ENCODE results near the gene PALM.
A peak's percentile ranks its signal among the peaks of the same experiment; 100 is the strongest.
"Not testable (repeated sequence)": the region's sequence is repeated elsewhere in the genome, so short reads cannot be mapped to it uniquely, and the experiment has no call there.

The PALM gene

GRCh38 chr19:695352-695949 lies 13.3 kb upstream of the PALM start, which contains the start of gene PRSS57:
TSS of gene PRSS57 (minus strand) at chr19:695452. CDS start at chr19:695430, 22 bp downstream.
- H3K9ac ChIP-seq (ENCODE audit: low read depth, low read length) = no peak within 1 kb of the TSS
- H3K4me1 ChIP-seq (ENCODE audit: insufficient read depth, low read length) = no peaks in the 10 kb centered on the region
- H3K27me3 ChIP-seq (ENCODE audit: insufficient read depth, low read length) = no peaks in the 10 kb centered on the region
- H3K36me3 ChIP-seq (ENCODE audit: insufficient read depth, low read length) = no peaks in the 10 kb centered on the region
- WGBS = 92% methylated on average over 31 of the region's 31 CpGs
- no peak within 1 kb of the TSS for H3K4me3 ChIP-seq (ENCODE audit: low read length)
- no peaks in the 10 kb centered on the region for H3K9me3 ChIP-seq (ENCODE audit: insufficient read depth, low read depth, low read length)
- no peak within 1 kb of the TSS for H3K27ac ChIP-seq (ENCODE audit: low read depth, low read length)

GRCh38 chr19:698529-698928 lies 10.2 kb upstream of the PALM start:
- H3K9me3 ChIP-seq (ENCODE audit: insufficient read depth, low read depth, low read length); H3K36me3 ChIP-seq (ENCODE audit: insufficient read depth, low read length); H3K9ac ChIP-seq (ENCODE audit: low read depth, low read length); H3K27ac ChIP-seq (ENCODE audit: low read depth, low read length); H3K4me3 ChIP-seq (ENCODE audit: low read length); H3K4me1 ChIP-seq (ENCODE audit: insufficient read depth, low read length); H3K27me3 ChIP-seq (ENCODE audit: insufficient read depth, low read length): not testable (repeated sequence)
- 94% methylated on average over 15 of the region's 15 CpGs for WGBS

- H3K27ac ChIP-seq (ENCODE audit: low read depth, low read length); H3K27me3 ChIP-seq (ENCODE audit: insufficient read depth, low read length); H3K4me3 ChIP-seq (ENCODE audit: low read length); H3K9ac ChIP-seq (ENCODE audit: low read depth, low read length); H3K4me1 ChIP-seq (ENCODE audit: insufficient read depth, low read length); H3K9me3 ChIP-seq (ENCODE audit: insufficient read depth, low read depth, low read length); H3K36me3 ChIP-seq (ENCODE audit: insufficient read depth, low read length): not testable (repeated sequence)
- WGBS = 86% methylated on average over 10 of the region's 14 CpGs
Measured at GRCh38 chr19:699885-700284, 8.8 kb upstream of the PALM start.

- WGBS = 92% methylated on average over 6 of the region's 6 CpGs
- H3K27ac ChIP-seq (ENCODE audit: low read depth, low read length); H3K36me3 ChIP-seq (ENCODE audit: insufficient read depth, low read length); H3K9me3 ChIP-seq (ENCODE audit: insufficient read depth, low read depth, low read length); H3K27me3 ChIP-seq (ENCODE audit: insufficient read depth, low read length); H3K4me1 ChIP-seq (ENCODE audit: insufficient read depth, low read length); H3K9ac ChIP-seq (ENCODE audit: low read depth, low read length): not testable (repeated sequence)
- peak overlapping the region; percentile 48; the same call in 1 of the 2 replicates for H3K4me3 ChIP-seq (ENCODE audit: low read length)
Measured at GRCh38 chr19:702847-703246, 5.9 kb upstream of the PALM start.

- no peaks in the 10 kb centered on the region for H3K27me3 ChIP-seq (ENCODE audit: insufficient read depth, low read length)
- H3K9ac ChIP-seq (ENCODE audit: low read depth, low read length) = no peak overlapping the region
- H3K9me3 ChIP-seq (ENCODE audit: insufficient read depth, low read depth, low read length) = no peaks in the 10 kb centered on the region
- peak overlapping the region; percentile 48 for H3K4me3 ChIP-seq (ENCODE audit: low read length)
- no peaks in the 10 kb centered on the region for H3K36me3 ChIP-seq (ENCODE audit: insufficient read depth, low read length)
- WGBS = 76% methylated on average over 4 of the region's 4 CpGs
- no peaks in the 10 kb centered on the region for H3K4me1 ChIP-seq (ENCODE audit: insufficient read depth, low read length)
- H3K27ac ChIP-seq (ENCODE audit: low read depth, low read length) = no peak overlapping the region
Measured at GRCh38 chr19:703329-703650, 5.4 kb upstream of the PALM start.

- H3K27me3 ChIP-seq (ENCODE audit: insufficient read depth, low read length) = no peaks in the 10 kb centered on the region
- H3K9me3 ChIP-seq (ENCODE audit: insufficient read depth, low read depth, low read length) = no peaks in the 10 kb centered on the region
- peak overlapping the region; percentile 58 for H3K4me3 ChIP-seq (ENCODE audit: low read length)
- H3K9ac ChIP-seq (ENCODE audit: low read depth, low read length) = no peak overlapping the region
- WGBS = 22% methylated on average over 50 of the region's 50 CpGs
- no peak overlapping the region for H3K27ac ChIP-seq (ENCODE audit: low read depth, low read length)
- no peaks in the 10 kb centered on the region for H3K4me1 ChIP-seq (ENCODE audit: insufficient read depth, low read length)
- no peaks in the 10 kb centered on the region for H3K36me3 ChIP-seq (ENCODE audit: insufficient read depth, low read length)
Measured at GRCh38 chr19:703651-704446, 4.9 kb upstream of the PALM start.

- no peak overlapping the region for H3K9ac ChIP-seq (ENCODE audit: low read depth, low read length)
Measured at GRCh38 chr19:704447-704741, 4.3 kb upstream of the PALM start.

GRCh38 chr19:709196-709964 lies 645 bp downstream of the PALM start:
- Histone ChIP-seq H3K9ac (ENCODE audit: low read depth, low read length) (peak overlapping the region; percentile 31; the same call in 1 of the 2 replicates), H3K36me3 (ENCODE audit: insufficient read depth, low read length) (no peaks in the 10 kb centered on the region), H3K27ac (ENCODE audit: low read depth, low read length) (no peak overlapping the region), H3K4me1 (ENCODE audit: insufficient read depth, low read length) (0 out of 2 replicates have a peak, but pooled peaks cover 4% of the 10 kb centered on the region), H3K9me3 (ENCODE audit: insufficient read depth, low read depth, low read length) (no peaks in the 10 kb centered on the region), H3K27me3 (ENCODE audit: insufficient read depth, low read length) (peaks cover 8% of the 10 kb centered on the region; the same call in 1 of the 2 replicates), H3K4me3 (ENCODE audit: low read length) (peak overlapping the region; percentile 59)
- WGBS = 7% methylated on average over 78 of the region's 78 CpGs

More at GRCh38 chr19:704447-704741, 4.3 kb upstream of the PALM start:
- Histone ChIP-seq H3K4me3 (ENCODE audit: low read length) (peak overlapping the region; percentile 58), H3K27ac (ENCODE audit: low read depth, low read length) (no peak overlapping the region), H3K4me1 (ENCODE audit: insufficient read depth, low read length) (no peaks in the 10 kb centered on the region), H3K9me3 (ENCODE audit: insufficient read depth, low read depth, low read length) (no peaks in the 10 kb centered on the region), H3K36me3 (ENCODE audit: insufficient read depth, low read length) (no peaks in the 10 kb centered on the region), H3K27me3 (ENCODE audit: insufficient read depth, low read length) (no peaks in the 10 kb centered on the region; the same call in 1 of the 2 replicates)
- 62% methylated on average over 11 of the region's 14 CpGs for WGBS

- H3K36me3 ChIP-seq (ENCODE audit: insufficient read depth, low read length) = no peaks in the 10 kb centered on the region
- peaks cover 8% of the 10 kb centered on the region; the same call in 1 of the 2 replicates for H3K27me3 ChIP-seq (ENCODE audit: insufficient read depth, low read length)
- 0 out of 2 replicates have a peak, but pooled peaks cover 4% of the 10 kb centered on the region for H3K4me1 ChIP-seq (ENCODE audit: insufficient read depth, low read length)
- WGBS = 58% methylated on average over 27 of the region's 27 CpGs
- no peaks in the 10 kb centered on the region for H3K9me3 ChIP-seq (ENCODE audit: insufficient read depth, low read depth, low read length)
- no peak overlapping the region for H3K9ac ChIP-seq (ENCODE audit: low read depth, low read length)
- H3K4me3 ChIP-seq (ENCODE audit: low read length) = peak overlapping the region; percentile 59
- no peak overlapping the region for H3K27ac ChIP-seq (ENCODE audit: low read depth, low read length)
Measured at GRCh38 chr19:709965-710571, 1.3 kb downstream of the PALM start.

- Histone ChIP-seq H3K4me1 (ENCODE audit: insufficient read depth, low read length) (0 out of 2 replicates have a peak, but pooled peaks cover 4% of the 10 kb centered on the region), H3K27ac (ENCODE audit: low read depth, low read length) (no peak overlapping the region), H3K4me3 (ENCODE audit: low read length) (no peak overlapping the region), H3K27me3 (ENCODE audit: insufficient read depth, low read length) (peaks cover 8% of the 10 kb centered on the region; the same call in 1 of the 2 replicates), H3K9ac (ENCODE audit: low read depth, low read length) (no peak overlapping the region), H3K9me3 (ENCODE audit: insufficient read depth, low read depth, low read length) (no peaks in the 10 kb centered on the region), H3K36me3 (ENCODE audit: insufficient read depth, low read length) (no peaks in the 10 kb centered on the region)
- 68% methylated on average over 21 of the region's 21 CpGs for WGBS
Measured at GRCh38 chr19:710767-711166, 2.0 kb downstream of the PALM start.

- Histone ChIP-seq H3K27me3 (ENCODE audit: insufficient read depth, low read length) (peaks cover 8% of the 10 kb centered on the region; the same call in 1 of the 2 replicates), H3K27ac (ENCODE audit: low read depth, low read length) (no peak overlapping the region; the same call in 1 of the 2 replicates), H3K36me3 (ENCODE audit: insufficient read depth, low read length) (no peaks in the 10 kb centered on the region), H3K9ac (ENCODE audit: low read depth, low read length) (no peak overlapping the region), H3K4me1 (ENCODE audit: insufficient read depth, low read length) (0 out of 2 replicates have a peak, but pooled peaks cover 4% of the 10 kb centered on the region), H3K9me3 (ENCODE audit: insufficient read depth, low read depth, low read length) (no peaks in the 10 kb centered on the region), H3K4me3 (ENCODE audit: low read length) (no peak overlapping the region)
- 41% methylated on average over 8 of the region's 8 CpGs for WGBS
Measured at GRCh38 chr19:711254-711653, 2.5 kb downstream of the PALM start.
